DOHH2 (cell line): ENCODE results near the gene SCIN.

Source experiments
- CTCF ChIP-seq: fragments of 200-600 bp; sonication (generic); IDR thresholded peaks from one replicate; pipeline ENCODE4 v1.5.1; 2014; ENCODE audit warnings: antibody characterized with exemption, mild to moderate bottlenecking, low read depth, low read length; ENCODE audit not compliant: poor library complexity, severe bottlenecking
- EZH2phosphoT487 ChIP-seq: fragments of 200-600 bp; sonication (generic); IDR thresholded peaks from 2 replicates; pipeline ENCODE4 v1.6.1; 2017; ENCODE audit warnings: borderline replicate concordance, mild to moderate bottlenecking, antibody characterized with exemption, low read length, moderate library complexity, mixed read lengths

DNA sequence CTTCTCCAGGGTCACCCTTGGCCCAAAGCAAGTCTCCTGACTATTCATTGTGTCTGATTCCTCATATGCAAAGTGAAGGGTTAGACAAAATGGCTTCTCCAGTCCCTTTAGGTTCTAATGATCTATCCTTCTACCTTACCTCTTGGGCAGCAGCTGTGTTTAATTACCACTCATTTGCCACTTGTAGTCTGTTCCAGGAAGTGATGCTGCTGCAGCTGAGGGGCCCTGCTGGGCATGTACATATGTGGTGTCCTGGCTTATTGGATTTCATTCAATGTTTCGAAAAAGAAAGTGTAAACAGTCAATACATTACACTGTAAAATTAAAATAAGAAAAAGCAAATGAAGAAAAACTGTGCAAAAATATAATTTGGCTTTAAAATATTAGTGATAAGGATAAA lies 36.6 kb downstream of the SCIN start:
- TF ChIP-seq EZH2phosphoT487 = no peak
- no peak for TF ChIP-seq CTCF
